PC-3 (cell line): ENCODE data around the gene AUTS2. TPM values are rescaled to one million over a fixed set of nuclear protein-coding genes. Genes with fewer than 3 reads are reported as not detected.

Experiments
- ATAC-seq: fragments of 200-7000 bp; cut with Tn5 transposase; 2 replicates; pipeline ENCODE4 v1.9.1; 2020; ENCODE audit warnings: mild to moderate bottlenecking, moderate library complexity
- BruUV-seq: library from RNA; stranded (reverse); fragments of 400-500 nt; replicated peaks from 2 replicates; lab custom pipeline; 2021; lab: Mats Ljungman, UMichigan
- CTCF ChIA-PET: fragments of 300-600 bp; sonication (Branson Sonifier 250); formaldehyde crosslinking; loops from one replicate; lab custom pipeline; 2022; ENCODE audit warnings: antibody characterized with exemption; lab: Charles Lee
- POLR2A ChIA-PET: fragments of 300-600 bp; sonication (Branson Sonifier 250); formaldehyde crosslinking; loops from one replicate; lab custom pipeline; 2022; ENCODE audit warnings: antibody characterized with exemption; ENCODE audit not compliant: unreplicated experiment; lab: Charles Lee
- DNase-seq: peaks from one replicate; pipeline ENCODE4 v3.0.0-alpha.2; 2015
- H2AFZ ChIP-seq: fragments of 300-600 bp; sonication (generic); 2 replicates; pipeline ENCODE4 v1.6.0; 2016; ENCODE audit warnings: antibody characterized with exemption, low read length
- H3F3A ChIP-seq: fragments of 300-600 bp; sonication (generic); one replicate; pipeline ENCODE4 v1.6.0; 2017; ENCODE audit warnings: antibody characterized with exemption, low read length, control low read depth, mild to moderate bottlenecking; ENCODE audit not compliant: unreplicated experiment
- H3K27ac ChIP-seq: fragments of 300-600 bp; sonication (generic); 2 replicates; pipeline ENCODE4 v1.5.1; 2016; ENCODE audit warnings: mild to moderate bottlenecking, low read length
- H3K27me3 ChIP-seq: fragments of 300-600 bp; sonication (generic); 2 replicates; pipeline ENCODE4 v1.6.1; 2016; ENCODE audit warnings: low read length, mixed read lengths
- H3K36me3 ChIP-seq: fragments of 300-600 bp; sonication (generic); 2 replicates; pipeline ENCODE4 v1.6.1; 2016; ENCODE audit warnings: low read depth, mixed run types, low read length, mixed read lengths
- H3K4me1 ChIP-seq: fragments of 300-600 bp; sonication (generic); 2 replicates; pipeline ENCODE4 v1.5.1; 2016; ENCODE audit warnings: low read length; ENCODE audit not compliant: insufficient read depth
- H3K4me2 ChIP-seq: fragments of 300-600 bp; sonication (generic); 2 replicates; pipeline ENCODE4 v1.6.0; 2016; ENCODE audit warnings: low read length
- H3K4me3 ChIP-seq: fragments of 300-600 bp; sonication (generic); 2 replicates; pipeline ENCODE4 v1.5.1; 2016; ENCODE audit warnings: mild to moderate bottlenecking, low read length, mixed read lengths
- H3K79me2 ChIP-seq: fragments of 300-600 bp; sonication (generic); 2 replicates; pipeline ENCODE4 v1.6.1; 2017; ENCODE audit warnings: low read length, mixed read lengths
- H3K9ac ChIP-seq: fragments of 300-600 bp; sonication (generic); 2 replicates; pipeline ENCODE4 v1.6.0; 2016; ENCODE audit warnings: mild to moderate bottlenecking, low read length
- H3K9me2 ChIP-seq: fragments of 300-600 bp; sonication (generic); replicated peaks from 2 replicates; pipeline ENCODE4 v1.6.1; 2016; ENCODE audit warnings: mixed run types, low read length, mixed read lengths
- H3K9me3 ChIP-seq: fragments of 300-600 bp; sonication (generic); 2 replicates; pipeline ENCODE4 v1.6.1; 2016; ENCODE audit warnings: low read length, mixed read lengths
- H4K20me1 ChIP-seq: fragments of 300-600 bp; sonication (generic); 2 replicates; pipeline ENCODE4 v1.6.1; 2016; ENCODE audit warnings: low read length, mixed read lengths
- EZH2 ChIP-seq: fragments of 300-600 bp; sonication (generic); IDR thresholded peaks from one replicate; pipeline ENCODE4 v1.6.1; 2017; ENCODE audit warnings: antibody characterized with exemption, mild to moderate bottlenecking, low read length; ENCODE audit not compliant: unreplicated experiment
- EZH2phosphoT487 ChIP-seq: fragments of 300-600 bp; sonication (generic); IDR thresholded peaks from 2 replicates; pipeline ENCODE4 v1.6.1; 2018; ENCODE audit warnings: mild to moderate bottlenecking, antibody characterized with exemption, low read length, borderline replicate concordance
- intact Hi-C: fragments of 100-400 bp; cut with micrococcal nuclease; formaldehyde crosslinking; loops from 2 replicates; pipeline ENCODE4 v1.9.0; 2023
- total RNA-seq: library from RNA; depleted of rRNA; stranded (reverse); fragments of >200 nt; gene quantifications from 2 replicates; pipeline ENCODE4 v1.2.3, GENCODE V29; 2014
- TF ChIP-seq, protein P1 (sequence below): fragments of 300-600 bp; sonication (generic); conservative IDR thresholded peaks from 2 replicates; pipeline ENCODE4 v1.5.1; 2017; ENCODE audit warnings: antibody characterized with exemption, low read depth, mild to moderate bottlenecking, low read length

Gene AUTS2
- total RNA-seq, 1 experiment from 2014 or later = not detected

DNA sequence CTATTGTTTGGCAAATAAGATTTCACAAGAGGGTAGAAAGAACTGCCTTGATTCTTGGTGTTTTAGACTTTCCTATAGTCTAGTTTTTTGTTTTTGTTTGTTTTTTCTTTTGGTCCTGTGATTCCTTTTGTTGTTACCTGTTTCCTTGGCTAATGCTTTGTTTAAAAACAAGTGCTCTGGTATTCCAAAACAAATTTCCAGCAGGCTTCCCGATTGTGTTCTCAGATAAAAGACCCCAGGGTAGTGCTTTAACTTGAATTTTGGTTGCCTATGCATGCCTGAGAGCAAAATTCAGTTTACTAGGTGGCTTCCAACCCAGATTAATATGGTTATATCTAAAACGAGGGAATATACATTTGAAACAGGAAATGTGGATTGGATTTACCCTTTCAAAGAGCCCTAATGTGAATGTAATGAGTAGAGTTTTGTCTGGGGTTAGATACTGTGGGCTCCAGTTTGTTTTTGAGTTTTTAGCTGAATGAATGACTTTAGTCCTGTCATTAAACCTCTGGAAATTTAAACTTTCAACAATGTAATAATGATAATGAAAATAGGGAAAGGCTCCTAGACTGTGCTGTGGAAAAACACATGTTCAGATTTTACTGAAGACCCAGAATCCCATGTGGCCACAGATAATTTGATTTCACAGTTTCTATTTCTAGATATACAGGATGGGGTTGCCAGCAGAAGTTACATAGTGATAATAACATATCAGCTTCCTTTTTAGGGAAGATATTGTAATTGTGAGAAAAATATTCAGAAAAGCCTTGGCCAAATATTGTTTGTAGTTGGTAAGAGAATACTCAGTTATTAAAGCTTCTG lies 23.9 kb downstream of the AUTS2 start:
- Histone ChIP-seq H3K9me3 (peaks cover 5% of the 10 kb centered on the region; the same call in 1 of the 2 replicates), H3K9me2 (no peaks in the 10 kb centered on the region), H3K9ac (no peak overlapping the region), H3K27me3 (no peaks in the 10 kb centered on the region), H3K27ac (no peak overlapping the region), H3F3A (no peaks in the 10 kb centered on the region), H4K20me1 (no peaks in the 10 kb centered on the region), H3K4me1 (no peaks in the 10 kb centered on the region), H3K36me3 (no peaks in the 10 kb centered on the region), H3K4me3 (no peak overlapping the region), H2AFZ (no peak overlapping the region), H3K79me2 (no peaks in the 10 kb centered on the region), H3K4me2 (no peak overlapping the region)
- BruUV-seq = no TSS peak
- ChIA-PET POLR2A (no interaction called here), CTCF (no interaction called here)
- ATAC-seq (no peak), DNase-seq (no peak)
- intact Hi-C loops = no loop called here
- no peak for TF ChIP-seq EZH2

DNA sequence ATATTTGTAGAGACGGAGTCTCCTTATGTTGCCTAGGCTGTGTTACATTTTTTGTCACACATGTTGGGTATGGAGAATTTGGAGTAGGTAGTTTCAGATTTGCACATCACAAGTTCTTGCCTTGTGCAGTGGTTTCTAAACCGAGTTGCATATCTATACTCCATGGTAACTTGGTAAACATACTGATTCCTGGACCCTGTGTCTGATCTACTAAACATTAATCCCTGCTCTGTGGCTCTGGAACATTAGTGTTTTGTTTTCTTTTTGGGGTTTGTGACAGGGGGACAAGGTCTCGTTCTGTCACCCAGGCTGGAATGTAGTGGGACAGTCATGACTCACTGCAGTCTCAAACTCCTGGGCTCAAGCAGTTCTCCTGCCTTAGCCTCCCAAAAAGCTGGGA lies 24.7 kb downstream of the AUTS2 start:
- no peak for ATAC-seq
- H3K27me3 ChIP-seq = no peaks in the 10 kb centered on the region

DNA sequence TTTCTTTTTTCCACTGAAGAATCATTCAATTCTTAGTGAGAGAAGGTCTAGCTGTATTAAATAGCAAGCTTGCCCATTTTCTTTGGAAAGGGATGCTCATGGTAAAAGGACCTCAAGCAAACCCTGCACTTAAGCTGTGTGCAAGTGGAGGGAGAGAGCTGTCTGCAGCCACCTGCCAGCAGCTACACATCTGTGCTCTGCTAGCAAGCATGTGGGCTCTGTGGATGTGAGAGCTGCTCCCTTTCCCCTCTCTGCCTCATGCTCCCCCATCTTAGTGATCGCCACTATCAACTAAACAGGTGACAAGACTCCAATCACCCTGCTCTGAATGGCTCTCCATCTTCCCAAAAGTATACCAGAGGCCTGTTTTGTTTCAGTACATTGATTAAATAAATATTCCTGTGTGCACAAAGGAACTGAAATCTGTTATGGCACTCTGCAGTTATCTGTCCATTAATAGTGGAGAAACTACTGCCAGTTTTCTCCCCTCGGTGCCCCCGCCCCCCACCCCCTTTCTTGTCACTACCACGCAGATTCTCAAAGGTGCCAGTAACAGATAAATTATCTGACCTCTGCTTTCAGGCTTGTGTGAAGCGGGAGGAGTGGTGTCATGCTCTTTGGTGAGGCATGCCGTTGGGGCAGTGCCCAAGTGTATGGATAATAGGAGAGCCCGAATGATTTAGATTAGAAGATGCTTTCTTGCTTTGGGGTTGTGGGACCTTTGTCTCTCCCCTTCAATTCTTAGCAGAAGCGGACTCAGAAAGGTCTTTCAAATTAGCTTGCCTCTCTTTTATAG lies 26.4 kb downstream of the AUTS2 start:
- no peaks in the 10 kb centered on the region for H3F3A ChIP-seq
- intact Hi-C loops = no loop called here
- no peak for DNase-seq
- no peak for TF ChIP-seq EZH2phosphoT487
- no peak for TF ChIP-seq EZH2
- TF ChIP-seq, protein P1, sequence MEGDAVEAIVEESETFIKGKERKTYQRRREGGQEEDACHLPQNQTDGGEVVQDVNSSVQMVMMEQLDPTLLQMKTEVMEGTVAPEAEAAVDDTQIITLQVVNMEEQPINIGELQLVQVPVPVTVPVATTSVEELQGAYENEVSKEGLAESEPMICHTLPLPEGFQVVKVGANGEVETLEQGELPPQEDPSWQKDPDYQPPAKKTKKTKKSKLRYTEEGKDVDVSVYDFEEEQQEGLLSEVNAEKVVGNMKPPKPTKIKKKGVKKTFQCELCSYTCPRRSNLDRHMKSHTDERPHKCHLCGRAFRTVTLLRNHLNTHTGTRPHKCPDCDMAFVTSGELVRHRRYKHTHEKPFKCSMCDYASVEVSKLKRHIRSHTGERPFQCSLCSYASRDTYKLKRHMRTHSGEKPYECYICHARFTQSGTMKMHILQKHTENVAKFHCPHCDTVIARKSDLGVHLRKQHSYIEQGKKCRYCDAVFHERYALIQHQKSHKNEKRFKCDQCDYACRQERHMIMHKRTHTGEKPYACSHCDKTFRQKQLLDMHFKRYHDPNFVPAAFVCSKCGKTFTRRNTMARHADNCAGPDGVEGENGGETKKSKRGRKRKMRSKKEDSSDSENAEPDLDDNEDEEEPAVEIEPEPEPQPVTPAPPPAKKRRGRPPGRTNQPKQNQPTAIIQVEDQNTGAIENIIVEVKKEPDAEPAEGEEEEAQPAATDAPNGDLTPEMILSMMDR = no peak
- CTCF ChIA-PET = no interaction called here
- H2AFZ ChIP-seq = no peak overlapping the region
- no peaks in the 10 kb centered on the region for H3K4me1 ChIP-seq
- H3K9me3 ChIP-seq = peaks cover 5% of the 10 kb centered on the region; the same call in 1 of the 2 replicates
- H4K20me1 ChIP-seq = no peaks in the 10 kb centered on the region
- no peak overlapping the region for H3K9ac ChIP-seq
- no peak overlapping the region for H3K4me2 ChIP-seq
- ATAC-seq = no peak
- no peaks in the 10 kb centered on the region for H3K9me2 ChIP-seq
- no peaks in the 10 kb centered on the region for H3K27me3 ChIP-seq
- no peaks in the 10 kb centered on the region for H3K79me2 ChIP-seq
- BruUV-seq = no TSS peak
- no peak overlapping the region for H3K4me3 ChIP-seq
- H3K27ac ChIP-seq = no peak overlapping the region
- POLR2A ChIA-PET = no interaction called here
- H3K36me3 ChIP-seq = no peaks in the 10 kb centered on the region

More for the DNA sequence above, 24.7 kb downstream of the AUTS2 start:
- DNase-seq = no peak
- Histone ChIP-seq H3K27ac (no peak overlapping the region), H3K79me2 (no peaks in the 10 kb centered on the region), H3K4me2 (no peak overlapping the region), H4K20me1 (no peaks in the 10 kb centered on the region), H3K9me3 (peaks cover 5% of the 10 kb centered on the region; the same call in 1 of the 2 replicates), H3K9ac (no peak overlapping the region), H3K4me1 (no peaks in the 10 kb centered on the region), H3F3A (no peaks in the 10 kb centered on the region), H2AFZ (no peak overlapping the region), H3K4me3 (no peak overlapping the region), H3K36me3 (no peaks in the 10 kb centered on the region), H3K9me2 (no peaks in the 10 kb centered on the region)
- ChIA-PET POLR2A (no interaction called here), CTCF (no interaction called here)
- intact Hi-C loops = no loop called here
- BruUV-seq = no TSS peak
- TF ChIP-seq EZH2 = no peak
- TF ChIP-seq EZH2phosphoT487 = no peak
- TF ChIP-seq, protein P1 = no peak
